ENCODE data around the gene WNT3. TPM values are rescaled to one million over a fixed set of nuclear protein-coding genes. Genes with fewer than 3 reads are reported as not detected.

WNT3 gene, protein sequence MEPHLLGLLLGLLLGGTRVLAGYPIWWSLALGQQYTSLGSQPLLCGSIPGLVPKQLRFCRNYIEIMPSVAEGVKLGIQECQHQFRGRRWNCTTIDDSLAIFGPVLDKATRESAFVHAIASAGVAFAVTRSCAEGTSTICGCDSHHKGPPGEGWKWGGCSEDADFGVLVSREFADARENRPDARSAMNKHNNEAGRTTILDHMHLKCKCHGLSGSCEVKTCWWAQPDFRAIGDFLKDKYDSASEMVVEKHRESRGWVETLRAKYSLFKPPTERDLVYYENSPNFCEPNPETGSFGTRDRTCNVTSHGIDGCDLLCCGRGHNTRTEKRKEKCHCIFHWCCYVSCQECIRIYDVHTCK
- 1.1 TPM for polyA plus RNA-seq (2013, experiment 1 of 2)
- 1.1 TPM for polyA plus RNA-seq (2013, experiment 2 of 2)

DNA sequence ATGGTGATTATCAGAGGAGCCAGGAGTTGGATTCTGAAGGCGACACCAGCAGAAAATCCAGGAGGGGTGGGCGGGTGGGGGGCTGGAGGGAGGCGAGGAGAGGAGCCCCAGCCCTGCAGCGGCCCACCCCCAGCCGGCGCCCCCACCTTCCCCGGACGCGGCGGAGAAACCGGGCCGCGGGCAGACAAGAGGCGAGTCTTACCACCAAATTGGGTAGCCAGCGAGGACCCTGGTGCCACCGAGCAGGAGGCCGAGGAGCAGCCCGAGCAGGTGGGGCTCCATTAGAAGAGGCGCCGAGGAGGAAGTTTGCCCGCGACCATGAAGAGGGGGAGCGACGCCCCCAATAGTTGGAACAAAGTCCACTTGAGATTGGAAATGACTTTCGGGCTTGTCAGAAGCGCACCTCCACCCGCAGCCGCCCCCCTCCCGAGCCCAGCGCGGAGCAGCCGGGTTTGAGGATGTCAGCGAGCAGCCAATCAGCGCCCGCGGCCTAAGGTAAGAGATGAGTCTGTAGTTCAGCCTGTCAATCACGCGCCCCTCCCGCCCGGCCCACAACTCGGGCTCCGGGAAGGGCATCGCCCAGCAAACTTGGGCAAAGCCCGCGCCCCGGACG is at the start of gene WNT3:
TSS of gene WNT3 (minus strand) at position 377 of the 613 bp plus-strand sequence. CDS start at position 282, 95 bp downstream.
- Histone ChIP-seq H2BK5ac (ENCODE audit: low read depth, low read length, poor library complexity, severe bottlenecking) (no peak within 1 kb of the TSS), H3K9me3 (ENCODE audit: control insufficient read depth, low read length) (no peaks in the 10 kb centered on the region), H2AK5ac (ENCODE audit: low read length, severe bottlenecking) (no peak within 1 kb of the TSS)

DNA sequence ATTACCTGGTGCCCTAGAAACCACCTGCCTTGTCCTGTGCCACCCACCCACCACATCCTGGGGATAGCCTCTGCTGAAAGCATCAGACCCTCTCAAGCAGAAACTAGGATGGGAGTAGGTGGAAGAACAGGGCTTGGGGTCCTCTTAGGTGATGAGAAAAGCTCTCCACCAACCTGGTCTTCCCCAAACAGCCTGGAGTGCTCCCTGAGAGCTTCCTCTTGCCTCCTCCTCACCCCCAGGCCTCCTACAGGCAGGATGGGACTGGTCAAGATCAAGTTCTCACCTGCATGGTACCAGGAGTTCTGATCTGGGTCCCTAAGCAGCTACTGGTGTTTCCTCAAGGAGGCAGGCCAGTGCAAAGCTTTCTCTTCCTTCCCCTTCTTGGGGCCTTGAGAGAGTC is 48.3 kb upstream of the WNT3 start:
- Histone ChIP-seq H3K4me1 (ENCODE audit: control insufficient read depth, insufficient read depth, low read depth, low read length) (peaks cover 13% of the 10 kb centered on the region), H3K14ac (ENCODE audit: low read length in 2 of 2) (no peak overlapping the region), H4K91ac (ENCODE audit: low read length) (no peak overlapping the region), H3K9ac (ENCODE audit: low read length) (no peak overlapping the region), H3K27me3 (ENCODE audit: control insufficient read depth in 1 of 2, insufficient read depth in 1 of 2, low read length in 2 of 2) (peaks cover 25 to 57% of the 10 kb centered on the region in 2 experiments), H3K4ac (ENCODE audit: low read depth in 1 of 2, low read length in 2 of 2) (no peak overlapping the region), H2AK5ac (ENCODE audit: low read length, severe bottlenecking) (no peak overlapping the region), H3K4me2 (ENCODE audit: low read length, poor library complexity, severe bottlenecking) (no peak overlapping the region), H4K8ac (ENCODE audit: low read length) (no peak overlapping the region), H3K27ac (ENCODE audit: low read length, poor library complexity, severe bottlenecking) (no peak overlapping the region), H3K18ac (ENCODE audit: low read depth in 1 of 2, low read length in 2 of 2) (no peak overlapping the region), H3K36me3 (ENCODE audit: control insufficient read depth in 1 of 2, insufficient read depth in 2 of 2, low read depth in 1 of 2, low read length in 2 of 2) (no peaks in the 10 kb centered on the region), H3K79me1 (replicated peaks; ENCODE audit: low read length, poor library complexity, severe bottlenecking) (no peaks in the 10 kb centered on the region), H2BK5ac (ENCODE audit: low read depth, low read length, poor library complexity, severe bottlenecking) (no peak overlapping the region), H3K9me3 (ENCODE audit: control insufficient read depth, low read length) (no peaks in the 10 kb centered on the region), H3K23ac (ENCODE audit: low read length in 2 of 2) (no peak overlapping the region), H2AFZ (ENCODE audit: low read depth, low read length) (no peak overlapping the region), H3K4me3 (ENCODE audit: insufficient read depth in 1 of 2, low read depth in 1 of 2, low read length in 2 of 2) (no peak overlapping the region), H2BK12ac (ENCODE audit: low read length in 2 of 2) (no peak overlapping the region), H2BK15ac (ENCODE audit: low read depth, poor library complexity, severe bottlenecking) (no peak overlapping the region), H2BK120ac (ENCODE audit: low read depth, low read length) (no peak overlapping the region)
- no peak for DNase-seq

More for the DNA sequence above, at the start of gene WNT3:
- DNase-seq, result no peak
- Histone ChIP-seq H3K23ac (ENCODE audit: low read length in 2 of 2) (peak within 1 kb of the TSS in 1 of 2 experiments; percentile 41), H2BK120ac (ENCODE audit: low read depth, low read length) (no peak within 1 kb of the TSS), H3K9ac (ENCODE audit: low read length) (no peak within 1 kb of the TSS), H3K27me3 (ENCODE audit: control insufficient read depth in 1 of 2, insufficient read depth in 1 of 2, low read length in 2 of 2) (peaks cover 70 to 94% of the 10 kb centered on the region in 2 experiments), H4K91ac (ENCODE audit: low read length) (no peak within 1 kb of the TSS), H3K14ac (ENCODE audit: low read length in 2 of 2) (no peak within 1 kb of the TSS), H3K27ac (ENCODE audit: low read length, poor library complexity, severe bottlenecking) (no peak within 1 kb of the TSS), H2BK12ac (ENCODE audit: low read length in 2 of 2) (peak within 1 kb of the TSS in 1 of 2 experiments; percentile 16), H2BK15ac (ENCODE audit: low read depth, poor library complexity, severe bottlenecking) (no peak within 1 kb of the TSS), H3K18ac (ENCODE audit: low read depth in 1 of 2, low read length in 2 of 2) (peak within 1 kb of the TSS in 1 of 2 experiments; percentile 30), H2AFZ (ENCODE audit: low read depth, low read length) (no peak within 1 kb of the TSS), H3K79me1 (replicated peaks; ENCODE audit: low read length, poor library complexity, severe bottlenecking) (no peaks in the 10 kb centered on the region), H3K4ac (ENCODE audit: low read depth in 1 of 2, low read length in 2 of 2) (no peak within 1 kb of the TSS), H3K4me1 (ENCODE audit: control insufficient read depth, insufficient read depth, low read depth, low read length) (peaks cover 25% of the 10 kb centered on the region), H3K4me2 (ENCODE audit: low read length, poor library complexity, severe bottlenecking) (peak within 1 kb of the TSS; percentile 69), H3K4me3 (ENCODE audit: insufficient read depth in 1 of 2, low read depth in 1 of 2, low read length in 2 of 2) (peak within 1 kb of the TSS; percentile 34 to 56), H3K36me3 (ENCODE audit: control insufficient read depth in 1 of 2, insufficient read depth in 2 of 2, low read depth in 1 of 2, low read length in 2 of 2) (peaks cover 0 to 4% of the 10 kb centered on the region in 2 experiments), H4K8ac (ENCODE audit: low read length) (no peak within 1 kb of the TSS)
- 2% methylated on average over 47 of the region's 47 CpGs for WGBS

DNA sequence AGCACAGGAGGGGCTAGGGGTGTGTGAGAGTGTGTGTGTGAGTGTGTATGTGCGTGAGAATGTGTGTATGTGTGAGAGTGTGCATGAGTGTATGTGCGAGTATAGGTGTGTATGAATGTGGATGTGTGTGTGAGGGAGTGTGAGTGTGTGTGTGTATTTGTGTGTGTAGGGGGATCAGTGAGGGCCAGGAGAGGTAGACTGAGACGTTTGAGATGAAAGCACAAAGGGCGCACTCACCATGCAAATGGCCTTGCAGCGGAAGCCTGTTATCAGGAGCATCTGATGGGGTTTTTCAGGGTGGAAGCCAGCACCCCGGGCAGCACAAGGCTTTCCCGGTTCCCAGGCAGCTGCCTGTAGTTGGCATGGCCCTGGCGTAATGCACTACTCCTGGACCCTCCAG is 47.8 kb upstream of the WNT3 start:
- Histone ChIP-seq H3K27me3 (ENCODE audit: control insufficient read depth in 1 of 2, insufficient read depth in 1 of 2, low read length in 2 of 2) (peaks cover 25 to 52% of the 10 kb centered on the region in 2 experiments), H3K4ac (ENCODE audit: low read depth in 1 of 2, low read length in 2 of 2) (no peak overlapping the region), H3K14ac (ENCODE audit: low read length in 2 of 2) (no peak overlapping the region), H3K27ac (ENCODE audit: low read length, poor library complexity, severe bottlenecking) (no peak overlapping the region), H2AK5ac (ENCODE audit: low read length, severe bottlenecking) (no peak overlapping the region), H2AFZ (ENCODE audit: low read depth, low read length) (no peak overlapping the region), H3K79me1 (replicated peaks; ENCODE audit: low read length, poor library complexity, severe bottlenecking) (no peaks in the 10 kb centered on the region), H3K18ac (ENCODE audit: low read depth in 1 of 2, low read length in 2 of 2) (no peak overlapping the region), H2BK120ac (ENCODE audit: low read depth, low read length) (no peak overlapping the region), H3K9me3 (ENCODE audit: control insufficient read depth, low read length) (no peaks in the 10 kb centered on the region), H3K4me3 (ENCODE audit: insufficient read depth in 1 of 2, low read depth in 1 of 2, low read length in 2 of 2) (no peak overlapping the region), H2BK12ac (ENCODE audit: low read length in 2 of 2) (no peak overlapping the region), H4K91ac (ENCODE audit: low read length) (no peak overlapping the region), H2BK15ac (ENCODE audit: low read depth, poor library complexity, severe bottlenecking) (no peak overlapping the region), H3K9ac (ENCODE audit: low read length) (no peak overlapping the region), H3K36me3 (ENCODE audit: control insufficient read depth in 1 of 2, insufficient read depth in 2 of 2, low read depth in 1 of 2, low read length in 2 of 2) (no peaks in the 10 kb centered on the region), H3K4me2 (ENCODE audit: low read length, poor library complexity, severe bottlenecking) (no peak overlapping the region), H2BK5ac (ENCODE audit: low read depth, low read length, poor library complexity, severe bottlenecking) (no peak overlapping the region), H3K4me1 (ENCODE audit: control insufficient read depth, insufficient read depth, low read depth, low read length) (peaks cover 13% of the 10 kb centered on the region), H4K8ac (ENCODE audit: low read length) (no peak overlapping the region), H3K23ac (ENCODE audit: low read length in 2 of 2) (no peak overlapping the region)
- DNase-seq, result no peak
- WGBS, result 88% methylated on average over 8 of the region's 8 CpGs

DNA sequence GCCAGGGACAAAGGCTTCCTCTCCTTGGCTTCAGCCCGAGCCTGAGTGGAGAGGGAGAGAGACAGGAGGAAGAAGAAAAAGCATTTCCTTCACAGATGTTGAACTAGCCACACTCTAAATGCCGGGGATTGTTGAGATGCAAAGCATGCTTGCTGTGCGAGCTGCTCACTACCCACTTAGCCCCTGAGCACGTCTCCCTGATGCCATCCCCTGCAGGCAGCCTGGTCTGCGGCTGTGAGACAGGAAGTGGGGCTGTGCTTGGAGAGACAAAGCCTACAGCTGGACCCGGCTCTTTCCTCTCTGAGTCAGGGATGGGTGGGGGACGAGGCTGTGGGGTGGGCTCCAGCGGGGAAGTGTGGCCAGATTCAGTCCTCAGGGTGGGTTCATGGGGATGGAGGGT is 46.6 kb upstream of the WNT3 start:
- no peak overlapping the region for H3K4me3 ChIP-seq (ENCODE audit: insufficient read depth in 1 of 2, low read depth in 1 of 2, low read length in 2 of 2)
- no peak overlapping the region for H3K9ac ChIP-seq (ENCODE audit: low read length)
- no peaks in the 10 kb centered on the region for H3K79me1 ChIP-seq (replicated peaks; ENCODE audit: low read length, poor library complexity, severe bottlenecking)
- H3K14ac ChIP-seq (ENCODE audit: low read length in 2 of 2), result no peak overlapping the region
- H3K27me3 ChIP-seq (ENCODE audit: control insufficient read depth in 1 of 2, insufficient read depth in 1 of 2, low read length in 2 of 2), result peaks cover 25 to 57% of the 10 kb centered on the region in 2 experiments
- H2BK5ac ChIP-seq (ENCODE audit: low read depth, low read length, poor library complexity, severe bottlenecking), result no peak overlapping the region
- no peak overlapping the region for H3K23ac ChIP-seq (ENCODE audit: low read length in 2 of 2)
- H4K91ac ChIP-seq (ENCODE audit: low read length), result no peak overlapping the region
- WGBS, result 39% methylated on average over 7 of the region's 8 CpGs
- H2AFZ ChIP-seq (ENCODE audit: low read depth, low read length), result no peak overlapping the region
- no peaks in the 10 kb centered on the region for H3K36me3 ChIP-seq (ENCODE audit: control insufficient read depth in 1 of 2, insufficient read depth in 2 of 2, low read depth in 1 of 2, low read length in 2 of 2)
- H3K4me2 ChIP-seq (ENCODE audit: low read length, poor library complexity, severe bottlenecking), result no peak overlapping the region
- H2BK15ac ChIP-seq (ENCODE audit: low read depth, poor library complexity, severe bottlenecking), result no peak overlapping the region
- no peak overlapping the region for H2BK12ac ChIP-seq (ENCODE audit: low read length in 2 of 2)
- H4K8ac ChIP-seq (ENCODE audit: low read length), result no peak overlapping the region
- H3K4me1 ChIP-seq (ENCODE audit: control insufficient read depth, insufficient read depth, low read depth, low read length), result peaks cover 9% of the 10 kb centered on the region
- no peaks in the 10 kb centered on the region for H3K9me3 ChIP-seq (ENCODE audit: control insufficient read depth, low read length)
- no peak overlapping the region for H3K4ac ChIP-seq (ENCODE audit: low read depth in 1 of 2, low read length in 2 of 2)
- H2BK120ac ChIP-seq (ENCODE audit: low read depth, low read length), result no peak overlapping the region
- no peak for DNase-seq
- no peak overlapping the region for H3K18ac ChIP-seq (ENCODE audit: low read depth in 1 of 2, low read length in 2 of 2)
- no peak overlapping the region for H3K27ac ChIP-seq (ENCODE audit: low read length, poor library complexity, severe bottlenecking)
- no peak overlapping the region for H2AK5ac ChIP-seq (ENCODE audit: low read length, severe bottlenecking)
